ENCODE data around the gene TMPRSS12.

- TF ChIP-seq EZH2 (IDR thresholded peaks at IDR 0.05) (no peak), CTCF (IDR thresholded peaks at IDR 0.05) (no peak)
These were observed 1.8 kb upstream of the TMPRSS12 start for GRCh38 chr12:50840809-50841487.

Measured in neural progenitor cell (in vitro differentiated cells).